Stimulated activated CD8-positive, alpha-beta memory T cell treated with anti-CD3 and anti-CD28 coated beads, Interleukin-4, amount 100 ng/mL, for 48 hours (primary cell): ENCODE measurements around the gene CDKN3.
"Not testable (repeated sequence)": the region's sequence is repeated elsewhere in the genome, so short reads cannot be mapped to it uniquely, and the experiment has no call there.

ENCODE experiments used
- DNase-seq: peaks from one replicate; pipeline ENCODE4 v3.0.0-alpha.2; 2020

CDKN3 gene

GRCh38 chr14:54425068-54425467 is 28.3 kb downstream of the CDKN3 start:
- DNase-seq: no peak

GRCh38 chr14:54425537-54426274 is 28.9 kb downstream of the CDKN3 start:
- no peak for DNase-seq

GRCh38 chr14:54427871-54428270 is 31.1 kb downstream of the CDKN3 start:
- DNase-seq: no peak

- no peak for DNase-seq
These were observed 31.7 kb downstream of the CDKN3 start for GRCh38 chr14:54428527-54428926.

GRCh38 chr14:54435500-54435981 is 38.7 kb downstream of the CDKN3 start:
- DNase-seq: no peak

GRCh38 chr14:54437954-54438353 is 41.1 kb downstream of the CDKN3 start:
- not testable (repeated sequence) for DNase-seq

GRCh38 chr14:54438703-54439102 is 41.9 kb downstream of the CDKN3 start:
- DNase-seq: no peak

- DNase-seq: no peak
These were observed 43.2 kb downstream of the CDKN3 start for GRCh38 chr14:54440037-54440436.

- no peak for DNase-seq
These were observed 43.7 kb downstream of the CDKN3 start for GRCh38 chr14:54440476-54440872.

GRCh38 chr14:54440873-54441868 is 44.4 kb downstream of the CDKN3 start, which contains the start of gene CNIH1:
Gene CNIH1, minus strand, starts transcription at chr14:54441374. Its CDS starts 47 bp downstream, at chr14:54441327.
- peak; percentile 98 for DNase-seq

GRCh38 chr14:54442961-54443360 is 46.2 kb downstream of the CDKN3 start:
- DNase-seq: not testable (repeated sequence)

GRCh38 chr14:54443981-54444380 is 47.2 kb downstream of the CDKN3 start:
- DNase-seq: no peak

GRCh38 chr14:54444681-54445080 is 47.9 kb downstream of the CDKN3 start:
- DNase-seq: no peak

- DNase-seq: no peak
These were observed 49.4 kb downstream of the CDKN3 start for GRCh38 chr14:54446161-54446693.

GRCh38 chr14:54447231-54447692 is 50.5 kb downstream of the CDKN3 start:
- DNase-seq: no peak

GRCh38 chr14:54450535-54450934 is 53.7 kb downstream of the CDKN3 start:
- DNase-seq: peak; percentile 43

GRCh38 chr14:54451121-54451601 is 54.4 kb downstream of the CDKN3 start:
- DNase-seq: no peak

- DNase-seq: no peak
These were observed 55.2 kb downstream of the CDKN3 start for GRCh38 chr14:54451961-54452360.

GRCh38 chr14:54453252-54453651 is 56.4 kb downstream of the CDKN3 start:
- DNase-seq: no peak

- DNase-seq: not testable (repeated sequence)
These were observed 57.2 kb downstream of the CDKN3 start for GRCh38 chr14:54453990-54454389.

GRCh38 chr14:54455363-54455762 is 58.6 kb downstream of the CDKN3 start:
- no peak for DNase-seq

- not testable (repeated sequence) for DNase-seq
These were observed 60.2 kb downstream of the CDKN3 start for GRCh38 chr14:54456820-54457608.
